Bronchial epithelial cell (primary cell): Measurements from ENCODE around the gene GABRD. TPM values are rescaled to one million over a fixed set of nuclear protein-coding genes. Genes with fewer than 3 reads are reported as not detected.

Source experiments
- DNase-seq: peaks from one replicate; pipeline ENCODE4 v3.0.0-alpha.2; 2010; ENCODE audit warnings: low read depth
- FAIRE-seq: peaks from 2 replicates; lab custom pipeline; 2011; peaks lifted over from hg19 to GRCh38; lab: Jason Lieb, UNC
- H3K27me3 ChIP-seq: 2 replicates; pipeline ENCODE4 v1.5.1; 2011; ENCODE audit warnings: low read length; ENCODE audit not compliant: control insufficient read depth, insufficient read depth
- H3K36me3 ChIP-seq: 2 replicates; pipeline ENCODE4 v1.5.1; 2011; ENCODE audit warnings: low read length; ENCODE audit not compliant: control insufficient read depth, insufficient read depth
- H3K4me3 ChIP-seq: 2 replicates; pipeline ENCODE4 v1.5.1; 2011; ENCODE audit warnings: mild to moderate bottlenecking, low read depth, low read length, control low read depth
- CTCF ChIP-seq: IDR thresholded peaks from 2 replicates; pipeline ENCODE4 v1.5.1; 2011; ENCODE audit warnings: mild to moderate bottlenecking, moderate library complexity, low read length, control low read depth, inconsistent platforms; ENCODE audit not compliant: insufficient read depth, severe bottlenecking
- total RNA-seq: library from RNA; depleted of rRNA; stranded (reverse); fragments of >200 nt; gene quantifications from 2 replicates; pipeline ENCODE4 v1.2.1, GENCODE V29; 2014

Gene GABRD
- total RNA-seq, 1 donor from 2014 or later = not detected

DNA sequence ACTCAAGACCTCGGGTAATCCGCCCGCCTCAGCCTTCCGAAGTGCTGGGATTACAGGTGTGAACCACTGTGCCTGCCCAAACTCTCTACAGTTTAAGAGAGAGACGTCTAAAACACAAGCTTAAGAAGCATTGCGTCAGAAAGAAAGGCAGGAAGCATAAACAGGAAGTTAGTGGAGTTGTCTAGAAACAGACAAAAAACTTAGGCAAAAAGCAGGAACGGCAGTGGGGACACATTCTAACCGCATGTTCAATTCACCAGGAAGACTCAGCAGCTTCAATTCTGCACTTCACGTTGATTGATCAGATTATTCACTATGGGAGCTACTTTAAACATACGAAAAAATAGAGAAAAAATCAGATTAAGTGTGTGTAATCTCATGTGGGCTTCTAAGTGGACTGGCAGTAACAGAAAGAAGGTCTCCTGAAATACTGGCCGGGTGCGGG, 22.9 kb upstream of the GABRD start:
- Histone ChIP-seq H3K27me3 (no peaks in the 10 kb centered on the region), H3K4me3 (no peak overlapping the region), H3K36me3 (no peaks in the 10 kb centered on the region)
- FAIRE-seq (no peak), DNase-seq (no peak)
- TF ChIP-seq CTCF = no peak

DNA sequence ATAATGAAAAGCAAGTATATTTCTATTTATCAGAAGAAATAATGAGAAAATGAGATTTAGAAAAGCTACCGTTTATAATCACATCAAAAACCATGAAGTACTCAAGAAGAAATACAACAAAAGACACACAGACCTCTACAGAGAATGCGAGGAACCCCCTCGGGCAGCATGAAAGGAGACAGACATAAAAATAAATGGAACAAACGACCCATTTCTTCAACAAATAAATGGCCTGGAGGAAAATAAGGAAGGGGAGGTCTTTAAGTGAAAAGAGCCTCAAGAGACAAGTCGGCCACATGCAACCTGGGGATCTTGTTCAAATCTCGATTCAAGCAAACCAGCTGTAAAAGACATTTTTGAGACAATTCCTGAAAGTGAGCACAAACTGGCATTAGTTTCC, 21.6 kb upstream of the GABRD start:
- DNase-seq = no peak
- no peak for TF ChIP-seq CTCF
- no peak for FAIRE-seq
- no peaks in the 10 kb centered on the region for H3K27me3 ChIP-seq
- no peak overlapping the region for H3K4me3 ChIP-seq
- no peaks in the 10 kb centered on the region for H3K36me3 ChIP-seq

DNA sequence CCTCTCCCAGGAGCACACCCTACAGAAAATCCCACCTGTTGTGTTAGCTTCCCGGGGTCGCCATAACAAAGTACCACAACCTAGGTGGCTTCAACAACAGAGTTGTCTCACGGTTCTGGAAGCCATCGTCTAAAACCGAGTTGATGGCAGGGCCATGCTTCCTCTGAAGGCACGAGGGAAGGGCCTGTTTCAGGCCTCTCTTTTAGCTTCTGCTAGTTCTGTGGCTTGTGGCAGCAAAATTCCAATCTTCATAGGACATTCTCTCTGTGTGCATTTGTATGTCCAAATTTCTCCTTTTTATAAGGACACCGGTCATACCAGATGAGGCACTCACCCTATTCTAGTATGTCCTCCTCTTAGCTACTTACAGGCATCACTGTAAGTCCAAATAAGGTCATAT, 18.7 kb upstream of the GABRD start:
- DNase-seq (no peak), FAIRE-seq (peak; percentile 43)
- H3K36me3 ChIP-seq = no peaks in the 10 kb centered on the region
- H3K27me3 ChIP-seq = peaks cover 1% of the 10 kb centered on the region
- TF ChIP-seq CTCF = no peak
- H3K4me3 ChIP-seq = no peak overlapping the region

- FAIRE-seq (no peak), DNase-seq (no peak)
- TF ChIP-seq CTCF = no peak
- H3K27me3 ChIP-seq = peaks cover 2% of the 10 kb centered on the region
- no peak overlapping the region for H3K4me3 ChIP-seq
- no peaks in the 10 kb centered on the region for H3K36me3 ChIP-seq
Measured at GRCh38 chr1:2000850-2001249, 18.3 kb upstream of the GABRD start.

- peak; percentile 25 for DNase-seq
- Histone ChIP-seq H3K36me3 (no peaks in the 10 kb centered on the region), H3K27me3 (peaks cover 3% of the 10 kb centered on the region), H3K4me3 (no peak overlapping the region)
- peak; percentile 82 for FAIRE-seq
- no peak for TF ChIP-seq CTCF
Measured at GRCh38 chr1:2001773-2002411, 17.3 kb upstream of the GABRD start.

DNA sequence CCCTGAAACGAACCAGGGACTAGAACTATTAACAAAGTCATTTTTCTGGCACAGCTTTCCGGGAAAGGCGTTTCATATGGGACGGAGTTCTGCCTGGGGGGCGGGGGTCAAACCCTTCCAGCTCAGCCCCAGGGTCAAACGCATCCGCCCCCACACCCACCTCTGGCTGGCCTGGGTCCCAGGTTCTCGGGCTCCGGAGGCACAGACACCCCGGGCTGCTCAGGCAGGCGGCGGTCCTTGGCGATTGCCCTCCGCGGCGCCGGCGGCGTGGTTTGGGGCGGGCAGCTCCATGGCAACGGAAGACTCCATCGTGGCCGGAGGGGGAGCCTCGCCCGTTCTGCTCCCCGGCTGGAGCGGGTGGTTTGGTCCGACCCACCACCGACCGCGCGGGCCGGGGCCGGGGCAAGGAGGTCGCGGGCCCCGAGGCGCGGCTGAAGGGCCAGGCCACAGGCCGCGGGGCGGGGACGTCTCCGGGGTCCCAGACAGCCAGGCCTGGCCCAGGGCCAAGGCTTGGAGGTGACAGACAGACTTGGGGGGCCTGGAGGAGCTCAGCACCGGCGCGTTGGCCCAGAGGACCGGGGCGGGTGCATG, 15.5 kb upstream of the GABRD start, which contains the start of gene CFAP74:
CFAP74 (minus strand) TSS at position 246 of the 591 bp plus-strand sequence. CDS start 12,830 bp downstream, outside the sequence.
- FAIRE-seq (no peak), DNase-seq (no peak)
- peaks cover 3% of the 10 kb centered on the region for H3K27me3 ChIP-seq
- no peak within 1 kb of the TSS for H3K4me3 ChIP-seq
- no peak for TF ChIP-seq CTCF
- H3K36me3 ChIP-seq = no peaks in the 10 kb centered on the region
